Measurements from ENCODE around the gene SLC47A2. TPM values are rescaled to one million over a fixed set of nuclear protein-coding genes. Genes with fewer than 3 reads are reported as not detected.

The SLC47A2 gene
- total and polyA plus RNA-seq, 9 of the 15 experiments (the other 6 are each of a cell fraction or from before 2014, with no cell fraction given) = not detected

DNA sequence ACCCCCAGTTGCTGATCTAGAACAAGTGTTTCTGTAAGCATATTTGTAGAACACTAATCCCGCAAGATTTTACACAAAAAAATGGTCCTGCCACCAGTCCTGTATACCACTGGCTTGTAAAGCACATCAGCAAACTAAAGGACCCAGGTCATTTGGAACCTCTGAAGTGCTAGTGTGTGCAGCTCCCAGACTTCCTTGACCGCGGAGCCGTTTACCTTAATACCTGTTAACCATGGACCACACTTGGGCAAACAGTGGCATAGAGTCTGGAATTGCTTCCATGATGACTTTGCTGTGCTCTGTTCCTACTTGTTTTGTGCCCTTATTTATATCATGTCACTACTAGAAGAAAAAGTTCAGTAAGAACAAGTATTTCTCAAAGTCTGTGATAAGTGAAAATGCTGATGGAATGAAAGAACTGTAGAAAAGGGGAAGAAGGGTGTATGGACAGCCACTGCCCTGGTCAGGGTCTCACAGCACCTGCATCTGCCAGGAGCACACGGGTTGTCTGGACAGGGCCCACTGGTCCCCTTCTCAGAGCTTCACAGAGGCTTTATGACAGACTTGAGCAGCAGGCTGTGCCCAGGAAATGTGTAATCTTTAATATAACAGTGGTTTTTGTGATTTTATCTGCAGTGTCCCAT lies 38.5 kb downstream of the SLC47A2 start (continued):
- no peak for TF ChIP-seq GABPB2 (CRISPR knock-in tag; conservative IDR thresholded peaks at IDR 0.05)
- TF ChIP-seq, protein P1, sequence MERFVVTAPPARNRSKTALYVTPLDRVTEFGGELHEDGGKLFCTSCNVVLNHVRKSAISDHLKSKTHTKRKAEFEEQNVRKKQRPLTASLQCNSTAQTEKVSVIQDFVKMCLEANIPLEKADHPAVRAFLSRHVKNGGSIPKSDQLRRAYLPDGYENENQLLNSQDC (CRISPR knock-in tag; IDR thresholded peaks at IDR 0.05) = no peak
- TF ChIP-seq SMC3 (conservative IDR thresholded peaks at IDR 0.05; ENCODE audit: insufficient read depth, low read depth, low read length) = no peak
- no peak for TF ChIP-seq FOXJ2 (tag; IDR thresholded peaks at IDR 0.05)
- TF ChIP-seq SMARCB1 (IDR thresholded peaks at IDR 0.05; ENCODE audit: insufficient read length, low read depth) = no peak
- TF ChIP-seq BCOR (IDR thresholded peaks at IDR 0.05) = no peak
- TF ChIP-seq BACH1 (tag; IDR thresholded peaks at IDR 0.05) = no peak
- TF ChIP-seq KLF16 (IDR thresholded peaks at IDR 0.05) = no peak

DNA sequence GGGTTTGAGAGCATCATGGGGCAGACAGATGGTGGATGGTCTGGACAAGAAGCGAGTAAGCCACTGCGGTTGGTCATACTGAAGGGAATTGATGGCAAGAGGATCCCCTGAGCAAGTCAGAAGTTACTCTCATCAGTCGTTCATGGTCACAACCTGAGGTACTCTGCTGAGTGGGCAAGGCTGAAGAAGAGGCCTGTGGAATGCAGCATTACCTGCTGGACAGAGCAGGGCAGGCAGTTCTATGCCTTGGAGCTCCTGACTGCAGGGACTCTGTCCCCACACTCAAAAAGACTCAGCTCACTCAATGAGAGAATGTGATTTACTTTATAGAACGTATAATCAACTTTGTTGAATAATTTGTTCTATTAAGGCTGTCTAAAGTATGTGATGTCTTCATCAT lies 39.5 kb downstream of the SLC47A2 start:
- ATAC-seq (no peak), DNase-seq (ENCODE audit: extremely low read depth in 1 of 4, low spot score in 3 of 4) (no peak), FAIRE-seq (no peak)
- Histone ChIP-seq H3K27ac (ENCODE audit: extremely low read depth, low read depth, low read length) (no peak overlapping the region), H3K9ac (ENCODE audit: insufficient read depth in 1 of 2, low read depth in 2 of 2, low read length in 2 of 2) (no peak overlapping the region), H3K36me3 (ENCODE audit: control insufficient read depth, insufficient read depth, low read length) (no peaks in the 10 kb centered on the region), H3K79me2 (ENCODE audit: control insufficient read depth, insufficient read depth, low read length) (no peaks in the 10 kb centered on the region), H3K4me2 (ENCODE audit: insufficient read depth, low read length) (no peak overlapping the region), H2AFZ (ENCODE audit: low read depth, low read length) (no peak overlapping the region), H3K9me1 (ENCODE audit: control insufficient read depth, insufficient read depth, low read length) (no peaks in the 10 kb centered on the region), H3K4me1 (replicated peaks in 1 of 2; ENCODE audit: control insufficient read depth in 2 of 2, insufficient read depth in 2 of 2, low read length in 2 of 2) (no peaks in the 10 kb centered on the region; a peak in 1 of 5 replicates), H3K4me3 (no peak overlapping the region), H4K20me1 (replicated peaks; ENCODE audit: control insufficient read depth, insufficient read depth, low read length) (no peaks in the 10 kb centered on the region), H3K9me3 (replicated peaks; ENCODE audit: control insufficient read depth, insufficient read depth, low read depth, low read length) (no peaks in the 10 kb centered on the region), H3K27me3 (ENCODE audit: control insufficient read depth in 2 of 2, insufficient read depth in 2 of 2, low read length in 2 of 2) (peaks cover 0 to 19% of the 10 kb centered on the region in 2 experiments; a peak in 2 of 5 replicates)
- WGBS (ENCODE audit: insufficient coverage, low coverage, missing lambda C conversion rate) = 7% methylated on average over 2 of the region's 4 CpGs
- in situ Hi-C loops (cut with MboI) = no loop called here
- ChIA-PET POLR2A (interaction anchor here (0.6 kb wide), 1 partner anchor 859 kb away, joined by 5 read pairs; no protein-coding TSS in a partner anchor), CTCF (ENCODE audit: low intra/inter-chr PET ratio) (no interaction called here)
- intact Hi-C loops (cut with micrococcal nuclease) = loop anchor here (10.0 kb wide), 1 partner anchor 162 kb away; no protein-coding TSS in a partner anchor
- BruUV-seq (replicated peaks) = no TSS peak
- no peak for TF ChIP-seq GATAD2A (IDR thresholded peaks at IDR 0.05)
- no peak for TF ChIP-seq PCBP1 (IDR thresholded peaks at IDR 0.05; ENCODE audit: low read depth, low read length, poor library complexity, severe bottlenecking)
- no peak for TF ChIP-seq JUN (IDR thresholded peaks at IDR 0.05; ENCODE audit: borderline replicate concordance, low read depth, low read length)
- no peak for TF ChIP-seq JUN (CRISPR knock-in tag; IDR thresholded peaks at IDR 0.05; ENCODE audit: borderline replicate concordance)
- TF ChIP-seq, protein P2, sequence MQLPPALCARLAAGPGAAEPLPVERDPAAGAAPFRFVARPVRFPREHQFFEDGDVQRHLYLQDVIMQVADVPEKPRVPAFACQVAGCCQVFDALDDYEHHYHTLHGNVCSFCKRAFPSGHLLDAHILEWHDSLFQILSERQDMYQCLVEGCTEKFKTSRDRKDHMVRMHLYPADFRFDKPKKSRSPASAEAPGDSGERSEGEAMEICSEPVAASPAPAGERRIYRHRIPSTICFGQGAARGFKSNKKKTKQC (CRISPR knock-in tag; IDR thresholded peaks at IDR 0.05) = no peak
